GM21367 (cell line): ENCODE data around the gene RMI2.

Experiments used
- ATAC-seq: cut with Tn5 transposase; IDR thresholded peaks from one replicate; pipeline ENCODE4 v1.9.1; 2021; ENCODE audit not compliant: unreplicated experiment

The RMI2 gene

GRCh38 chr16:11327277-11328171, 17.7 kb upstream of the RMI2 start:
- no peak for ATAC-seq

DNA sequence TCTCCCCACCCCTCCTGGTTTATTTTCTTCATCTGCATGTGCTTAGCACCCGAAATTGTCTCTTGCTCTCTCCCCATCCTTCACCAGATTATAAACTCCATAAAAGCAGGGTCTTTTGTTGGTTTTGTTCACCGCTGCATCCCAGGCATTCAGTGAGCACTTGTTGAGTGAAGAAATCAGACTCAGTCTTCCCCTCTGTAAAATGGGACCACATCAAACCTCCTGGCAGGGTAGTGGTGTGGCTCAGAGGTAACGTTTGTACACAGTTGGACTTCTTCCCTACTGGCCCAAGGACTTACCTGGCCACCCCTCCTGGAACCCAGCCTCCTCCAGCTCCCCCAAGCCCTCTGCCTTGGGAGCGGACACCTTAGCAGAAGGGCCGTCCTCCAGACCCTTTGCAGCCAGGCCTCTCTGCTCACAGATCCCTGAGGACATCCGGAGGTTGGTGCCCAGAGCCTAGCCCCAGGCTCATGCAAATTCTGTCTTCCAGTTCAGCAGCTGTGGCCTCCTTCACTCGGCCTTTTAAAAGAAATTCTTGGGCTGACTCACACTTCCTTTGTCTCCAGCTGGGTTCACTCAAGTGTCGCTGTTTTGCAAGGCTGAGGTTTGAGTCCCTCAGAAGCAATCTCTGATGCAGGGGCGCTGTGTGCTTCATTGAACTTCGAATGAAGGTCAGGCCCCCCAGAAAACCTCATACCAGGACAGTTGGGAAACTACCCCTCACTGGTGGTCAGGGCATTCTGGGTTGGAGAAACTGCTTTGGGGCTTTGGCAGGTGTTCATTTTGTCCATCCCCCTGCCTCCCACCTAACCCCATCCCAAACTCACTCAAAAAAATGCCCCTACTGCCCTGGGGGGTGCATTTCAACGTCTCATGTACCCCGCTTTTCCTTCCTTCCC, 16.8 kb upstream of the RMI2 start:
- ATAC-seq: peak; percentile 50

- ATAC-seq: no peak
Measured at GRCh38 chr16:11329071-11329491, 16.2 kb upstream of the RMI2 start.

GRCh38 chr16:11329891-11330290, 15.4 kb upstream of the RMI2 start:
- ATAC-seq: no peak

DNA sequence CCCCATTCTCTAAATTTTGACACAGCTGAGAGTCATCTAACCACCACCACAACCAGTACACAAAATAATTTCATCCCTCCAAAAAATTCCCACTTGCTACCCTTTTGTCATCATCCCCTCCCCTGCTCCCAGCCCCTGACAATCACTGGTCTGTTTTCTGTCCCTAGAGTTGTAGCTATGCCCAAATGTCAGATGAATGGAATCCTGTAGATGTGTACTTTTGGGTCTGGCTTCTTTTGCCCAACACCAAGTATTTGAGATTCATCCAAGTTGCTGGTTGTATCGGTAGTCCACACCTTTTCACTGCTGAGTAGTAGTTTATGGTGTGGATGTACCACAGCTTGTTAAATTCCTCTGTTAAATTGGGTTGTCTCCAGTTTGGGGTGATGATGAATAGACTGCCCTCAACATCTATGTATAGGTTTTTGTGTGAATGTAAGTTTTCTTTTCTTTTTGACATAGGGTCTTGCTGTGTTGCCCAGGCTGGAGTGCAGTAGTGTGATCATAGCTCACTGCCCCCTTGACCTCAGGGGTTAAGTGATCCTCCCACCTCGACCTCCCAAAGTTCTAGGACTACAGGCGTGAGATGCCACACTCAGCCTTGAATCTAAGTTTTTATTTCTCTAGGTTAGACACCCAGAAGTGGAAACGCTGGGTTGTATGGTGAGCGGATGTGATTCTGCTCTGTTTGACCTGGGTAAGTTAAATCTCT, 14.6 kb upstream of the RMI2 start:
- ATAC-seq: no peak

DNA sequence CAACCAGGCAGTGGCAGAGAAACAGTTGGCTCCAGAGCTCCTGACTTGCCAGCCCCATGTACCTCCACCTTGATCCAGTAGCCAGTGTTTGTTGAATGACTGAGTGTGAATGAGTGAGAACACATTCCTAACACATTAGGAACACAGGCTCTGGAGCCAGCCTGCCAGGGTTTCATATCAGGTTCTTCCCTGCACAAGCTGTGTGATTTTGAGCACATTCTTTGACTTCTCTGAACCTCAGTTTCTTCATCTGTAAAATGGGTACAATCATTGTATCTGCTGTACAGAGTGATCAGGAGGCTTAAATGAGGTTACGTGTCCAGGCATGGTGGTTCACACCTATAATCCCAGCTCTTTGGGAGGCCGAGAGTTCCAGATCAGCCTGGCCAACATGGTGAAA, 13.3 kb upstream of the RMI2 start:
- no peak for ATAC-seq

GRCh38 chr16:11333010-11333409, 12.2 kb upstream of the RMI2 start:
- no peak for ATAC-seq

- no peak for ATAC-seq
Measured at GRCh38 chr16:11333702-11334101, 11.6 kb upstream of the RMI2 start.

DNA sequence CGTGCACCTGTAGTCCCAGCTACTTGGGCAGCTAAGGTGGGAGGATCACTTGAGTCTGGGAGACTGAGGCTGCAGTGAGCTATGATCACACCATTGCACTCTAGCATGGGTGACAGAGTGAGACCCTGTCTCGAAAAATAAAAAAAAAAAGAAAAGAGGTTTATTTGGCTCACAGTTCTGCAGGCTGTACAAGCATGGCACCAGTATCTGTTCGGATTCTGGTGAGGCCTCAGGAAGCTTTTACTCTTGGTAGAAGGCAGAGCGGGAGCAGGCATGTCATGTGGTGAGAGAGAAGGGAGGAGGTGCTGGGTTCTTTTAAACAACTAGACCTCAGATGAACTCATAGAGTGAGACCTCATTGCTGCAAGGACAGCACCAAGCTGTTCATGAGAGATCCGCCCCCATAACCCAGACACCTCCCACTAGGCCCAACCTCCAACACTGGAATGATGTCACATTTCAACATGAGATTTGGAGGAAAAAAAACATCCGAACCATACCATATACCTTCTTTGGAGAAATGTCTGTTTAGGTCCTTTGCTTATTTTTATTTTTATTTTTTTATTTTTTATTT, 10.3 kb upstream of the RMI2 start:
- ATAC-seq: no peak

DNA sequence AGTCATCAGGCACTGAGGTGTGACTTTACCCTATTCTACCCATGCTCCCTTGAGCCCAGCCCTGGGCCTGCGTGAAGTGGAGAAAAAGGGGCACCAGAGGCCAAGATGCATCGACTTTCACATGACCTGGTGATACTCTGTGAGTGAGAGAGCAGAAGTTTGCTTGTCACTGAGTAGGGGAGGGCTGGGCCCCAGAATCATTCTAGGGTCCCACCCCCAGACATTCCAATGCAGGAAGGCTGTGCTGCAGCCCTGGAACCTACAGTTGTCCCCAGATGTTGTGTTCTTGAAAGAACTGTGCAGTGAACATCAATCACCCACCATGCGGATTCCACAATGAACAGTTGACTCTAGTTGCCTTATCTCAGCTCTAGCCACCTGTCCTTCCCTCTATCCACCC, 6.2 kb upstream of the RMI2 start:
- ATAC-seq: no peak

DNA sequence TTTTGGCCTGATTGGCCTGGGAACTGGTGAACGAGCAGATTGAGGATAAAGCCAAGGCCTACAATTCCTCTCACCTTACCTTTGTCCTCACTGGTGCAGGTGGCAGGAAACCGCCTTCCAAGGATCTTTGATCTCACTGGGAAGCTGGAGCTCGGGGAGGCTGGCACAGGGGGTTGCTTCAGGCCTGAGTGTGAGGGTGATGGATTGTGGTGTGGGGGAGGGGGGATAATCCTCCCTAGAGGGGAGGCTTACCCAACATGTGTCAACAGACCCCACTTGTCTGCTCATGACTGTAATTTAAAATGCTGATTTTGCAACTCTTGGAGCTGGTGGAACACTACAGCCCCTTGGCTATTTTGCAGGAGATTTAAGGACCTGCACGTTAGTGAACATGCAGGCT, 4.5 kb upstream of the RMI2 start:
- no peak for ATAC-seq

DNA sequence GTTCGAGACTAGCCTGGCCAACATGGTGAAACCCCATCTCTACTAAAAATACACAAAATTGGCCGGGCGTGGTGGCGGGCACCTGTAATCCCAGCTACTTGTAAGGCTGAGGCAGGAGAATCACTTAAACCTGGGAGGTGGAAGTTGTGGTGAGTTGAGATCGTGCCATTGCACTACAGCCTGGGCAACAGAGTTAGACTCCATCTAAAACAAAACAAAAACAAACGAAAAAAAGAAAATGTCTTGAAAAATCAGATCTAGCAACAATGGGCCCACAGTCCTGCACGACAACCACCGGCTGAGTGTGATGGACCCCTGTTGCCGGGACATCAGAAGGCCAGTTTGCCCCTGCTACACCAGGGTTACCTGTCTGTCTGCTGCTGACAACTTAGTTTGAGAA, 3.9 kb upstream of the RMI2 start:
- ATAC-seq: no peak

GRCh38 chr16:11342021-11342855, 3.0 kb upstream of the RMI2 start:
- ATAC-seq: no peak

- ATAC-seq: no peak
Measured at GRCh38 chr16:11346700-11347319, 1.6 kb downstream of the RMI2 start.

- no peak for ATAC-seq
Measured at GRCh38 chr16:11347831-11348230, 2.6 kb downstream of the RMI2 start.

GRCh38 chr16:11348737-11349598, 3.7 kb downstream of the RMI2 start:
- ATAC-seq: no peak

GRCh38 chr16:11349599-11350276, 4.5 kb downstream of the RMI2 start:
- ATAC-seq: no peak

DNA sequence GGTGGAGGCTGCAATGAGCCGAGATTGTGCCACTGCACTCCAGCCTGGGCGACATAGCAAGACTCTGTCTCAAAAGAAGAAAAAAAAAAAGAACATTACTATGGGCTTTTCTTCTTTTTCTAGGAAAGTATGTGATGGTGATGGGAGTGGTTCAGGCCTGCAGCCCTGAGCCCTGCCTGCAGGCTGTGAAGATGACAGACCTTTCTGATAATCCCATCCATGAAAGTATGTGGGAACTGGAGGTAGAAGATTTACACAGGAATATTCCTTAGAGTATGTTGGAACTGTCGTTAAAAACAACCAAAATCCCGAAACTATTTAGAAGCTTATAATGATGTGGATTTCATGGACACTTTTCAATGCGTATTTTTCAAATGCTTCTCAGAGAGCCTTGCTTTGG, 5.3 kb downstream of the RMI2 start:
- ATAC-seq: no peak
